NCI-H510A treated with DMSO at 0.1 percent for 48 hours (cell line): ENCODE data around the gene C16orf89.
"Not testable (repeated sequence)": the region's sequence is repeated elsewhere in the genome, so short reads cannot be mapped to it uniquely, and the experiment has no call there.

Experiments
- DNase-seq: peaks from one replicate; lab custom pipeline; 2025; lab: John Stamatoyannopoulos, UW

The C16orf89 gene

GRCh38 chr16:5084099-5084731 is 18.5 kb upstream of the C16orf89 start:
- DNase-seq, result not testable (repeated sequence)

GRCh38 chr16:5083646-5084045 is 17.9 kb upstream of the C16orf89 start:
- DNase-seq, result not testable (repeated sequence)

GRCh38 chr16:5080996-5081395 is 15.2 kb upstream of the C16orf89 start:
- DNase-seq, result not testable (repeated sequence)

- not testable (repeated sequence) for DNase-seq
Measured at GRCh38 chr16:5080461-5080860, 14.7 kb upstream of the C16orf89 start.

GRCh38 chr16:5078626-5079025 is 12.9 kb upstream of the C16orf89 start:
- no peak for DNase-seq

GRCh38 chr16:5077304-5077703 is 11.5 kb upstream of the C16orf89 start:
- no peak for DNase-seq

- DNase-seq, result no peak
Measured at GRCh38 chr16:5075637-5076036, 9.9 kb upstream of the C16orf89 start.

GRCh38 chr16:5073771-5074170 is 8.0 kb upstream of the C16orf89 start:
- not testable (repeated sequence) for DNase-seq

GRCh38 chr16:5073279-5073629 is 7.5 kb upstream of the C16orf89 start:
- no peak for DNase-seq

- no peak for DNase-seq
Measured at GRCh38 chr16:5072334-5073278, 6.8 kb upstream of the C16orf89 start.

- peak; percentile 51 for DNase-seq
Measured at GRCh38 chr16:5071681-5072333, 6.1 kb upstream of the C16orf89 start, which contains the start of gene ALG1. Gene ALG1, plus strand, starts transcription at chr16:5071843. Its CDS starts 7 bp downstream, at chr16:5071850.

GRCh38 chr16:5071341-5071680 is 5.6 kb upstream of the C16orf89 start:
- DNase-seq, result no peak

GRCh38 chr16:5070431-5071186 is 4.9 kb upstream of the C16orf89 start:
- DNase-seq, result no peak

- no peak for DNase-seq
Measured at GRCh38 chr16:5069854-5070253, 4.1 kb upstream of the C16orf89 start.

GRCh38 chr16:5069048-5069447 is 3.3 kb upstream of the C16orf89 start:
- DNase-seq, result no peak

GRCh38 chr16:5066511-5066910 is 755 bp upstream of the C16orf89 start:
- no peak for DNase-seq

- peak; percentile 13 for DNase-seq
Measured at GRCh38 chr16:5065326-5065725, 430 bp downstream of the C16orf89 start.

- DNase-seq, result peak; percentile 21
Measured at GRCh38 chr16:5064915-5065314, 841 bp downstream of the C16orf89 start.

- DNase-seq, result no peak
Measured at GRCh38 chr16:5062790-5063765, 2.7 kb downstream of the C16orf89 start.

- DNase-seq, result no peak
Measured at GRCh38 chr16:5062051-5062450, 3.7 kb downstream of the C16orf89 start.
